ENCODE measurements around the gene GADL1.

Gene GADL1

GRCh38 chr3:30894521-30895251, at the start of gene GADL1:
GADL1 (minus strand) TSS chr3:30894661; CDS start chr3:30894614, 47 bp downstream.
- DNase-seq = no peak

- DNase-seq = no peak
These were observed 49.7 kb upstream of the GADL1 start for GRCh38 chr3:30944124-30944523.

- no peak for DNase-seq
These were observed 48.7 kb upstream of the GADL1 start for GRCh38 chr3:30943206-30943605.

- DNase-seq = no peak
These were observed 46.9 kb upstream of the GADL1 start for GRCh38 chr3:30941342-30941741.

- no peak for DNase-seq
These were observed 46.3 kb upstream of the GADL1 start for GRCh38 chr3:30940740-30941139.

GRCh38 chr3:30934208-30934550, 39.7 kb upstream of the GADL1 start:
- no peak for DNase-seq

- DNase-seq = no peak
These were observed 39.2 kb upstream of the GADL1 start for GRCh38 chr3:30933478-30934207.

GRCh38 chr3:30932513-30933098, 38.1 kb upstream of the GADL1 start:
- no peak for DNase-seq

GRCh38 chr3:30924763-30925162, 30.3 kb upstream of the GADL1 start:
- DNase-seq = no peak

- no peak for DNase-seq
These were observed 25.1 kb upstream of the GADL1 start for GRCh38 chr3:30919564-30919963.

- DNase-seq = no peak
These were observed 24.3 kb upstream of the GADL1 start for GRCh38 chr3:30918761-30919160.

- DNase-seq = no peak
These were observed 21.3 kb upstream of the GADL1 start for GRCh38 chr3:30915782-30916181.

- no peak for DNase-seq
These were observed 20.2 kb upstream of the GADL1 start for GRCh38 chr3:30914696-30915095.

GRCh38 chr3:30913176-30913575, 18.7 kb upstream of the GADL1 start:
- DNase-seq = no peak

GRCh38 chr3:30912301-30912700, 17.8 kb upstream of the GADL1 start:
- no peak for DNase-seq

- DNase-seq = no peak
These were observed 14.1 kb upstream of the GADL1 start for GRCh38 chr3:30908456-30909037.

GRCh38 chr3:30904996-30905395, 10.5 kb upstream of the GADL1 start:
- no peak for DNase-seq

GRCh38 chr3:30895329-30895728, 868 bp upstream of the GADL1 start:
- DNase-seq = no peak

GRCh38 chr3:30893678-30894325, 659 bp downstream of the GADL1 start:
- DNase-seq = no peak

- no peak for DNase-seq
These were observed 3.6 kb downstream of the GADL1 start for GRCh38 chr3:30890907-30891306.

GRCh38 chr3:30886888-30887287, 7.6 kb downstream of the GADL1 start:
- DNase-seq = no peak

GRCh38 chr3:30878862-30879261, 15.6 kb downstream of the GADL1 start:
- DNase-seq = no peak

GRCh38 chr3:30875505-30875904, 19.0 kb downstream of the GADL1 start:
- DNase-seq = no peak
